GM10847 (cell line): ENCODE measurements around the gene DUS1L.

Source experiments
- POLR2A ChIP-seq: IDR thresholded peaks from 2 replicates; pipeline ENCODE4 v1.6.1; 2011; ENCODE audit not compliant: insufficient read length; ENCODE audit errors: extremely low read depth

DUS1L gene

GRCh38 chr17:82031885-82032627, 33.5 kb downstream of the DUS1L start:
- no peak for TF ChIP-seq POLR2A

- TF ChIP-seq POLR2A, result no peak
Observed at GRCh38 chr17:82031303-82031884, 34.2 kb downstream of the DUS1L start, which contains the start of gene RAC3. Gene RAC3, plus strand, starts transcription at chr17:82031678. Its CDS starts 84 bp downstream, at chr17:82031762.

GRCh38 chr17:82030470-82031302, 34.9 kb downstream of the DUS1L start:
- no peak for TF ChIP-seq POLR2A

GRCh38 chr17:82029990-82030469, 35.6 kb downstream of the DUS1L start:
- TF ChIP-seq POLR2A, result no peak

DNA sequence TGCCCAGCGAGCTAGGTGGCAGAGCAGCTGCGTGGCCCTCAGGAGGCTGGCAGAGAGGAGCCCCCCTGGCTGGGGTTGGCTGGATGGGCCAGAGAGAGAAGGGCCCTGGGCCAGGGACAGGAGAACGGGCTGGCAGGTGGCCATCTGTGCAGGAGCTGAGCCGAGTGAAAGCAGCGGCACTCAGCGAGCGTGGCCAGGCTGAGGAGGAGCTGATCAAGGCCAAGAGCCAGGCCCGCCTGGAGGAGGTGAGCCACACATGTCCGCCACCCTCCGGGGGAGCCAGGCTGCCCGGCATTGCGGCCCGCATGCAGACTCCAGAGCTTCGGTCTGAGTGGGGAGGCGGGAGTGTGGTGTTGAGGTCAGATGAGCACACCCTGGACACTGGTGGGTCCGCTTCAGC, 36.2 kb downstream of the DUS1L start:
- TF ChIP-seq POLR2A, result no peak

- no peak for TF ChIP-seq POLR2A
Observed at GRCh38 chr17:82028966-82029365, 36.6 kb downstream of the DUS1L start.

DNA sequence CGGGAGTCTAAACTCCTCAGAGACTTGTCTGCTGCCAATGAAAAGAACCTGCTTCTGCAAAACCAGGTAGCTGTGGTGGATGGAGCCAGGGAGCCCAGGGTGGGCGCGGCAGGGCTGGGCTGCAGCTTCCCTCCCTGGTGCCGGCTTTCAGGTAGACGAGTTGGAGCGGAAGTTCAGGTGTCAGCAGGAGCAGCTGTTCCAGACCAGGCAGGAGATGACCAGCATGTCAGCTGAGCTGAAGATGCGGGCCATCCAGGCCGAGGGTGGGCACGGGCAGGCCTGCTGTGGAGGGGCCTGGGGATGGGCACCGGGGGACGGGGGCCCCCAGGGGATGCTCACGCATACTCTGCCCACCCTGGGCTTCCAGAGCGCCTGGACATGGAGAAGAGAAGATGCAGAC, 37.4 kb downstream of the DUS1L start:
- TF ChIP-seq POLR2A, result no peak

DNA sequence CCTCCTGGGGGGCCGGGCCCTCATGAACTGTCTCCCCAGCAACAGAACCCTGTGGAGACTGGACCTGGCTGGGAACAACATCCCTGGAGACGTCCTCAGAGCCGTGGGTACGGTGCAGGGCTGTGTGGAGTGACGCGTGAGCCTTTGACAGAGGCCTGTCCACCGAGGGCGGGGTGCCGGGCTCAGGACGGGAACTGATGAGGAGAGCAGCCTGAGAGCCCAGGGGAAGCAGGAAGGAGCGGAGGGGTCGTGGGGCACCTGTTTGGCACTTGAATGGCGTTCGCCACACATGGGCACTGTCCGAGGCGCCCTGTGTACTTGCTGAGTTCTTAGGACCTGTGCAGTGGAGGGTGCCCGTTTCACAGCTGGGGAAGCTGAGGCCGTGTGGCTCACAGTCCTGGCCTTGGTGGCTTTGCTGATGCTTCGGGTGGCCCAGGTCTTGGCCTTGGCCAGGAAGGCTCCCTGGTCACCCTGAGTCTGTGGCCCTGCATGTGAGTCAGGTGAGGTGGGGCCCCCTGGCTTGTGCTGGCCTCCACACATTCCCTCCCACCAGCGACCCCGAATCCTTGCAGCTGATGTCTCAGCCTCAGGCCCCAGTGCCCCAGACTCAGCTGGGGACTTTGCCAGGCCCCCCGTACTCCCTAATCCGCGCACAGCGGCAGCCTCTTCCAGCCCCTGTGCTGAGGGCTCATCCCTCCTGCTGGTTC, 40.0 kb downstream of the DUS1L start:
- TF ChIP-seq POLR2A, result no peak

DNA sequence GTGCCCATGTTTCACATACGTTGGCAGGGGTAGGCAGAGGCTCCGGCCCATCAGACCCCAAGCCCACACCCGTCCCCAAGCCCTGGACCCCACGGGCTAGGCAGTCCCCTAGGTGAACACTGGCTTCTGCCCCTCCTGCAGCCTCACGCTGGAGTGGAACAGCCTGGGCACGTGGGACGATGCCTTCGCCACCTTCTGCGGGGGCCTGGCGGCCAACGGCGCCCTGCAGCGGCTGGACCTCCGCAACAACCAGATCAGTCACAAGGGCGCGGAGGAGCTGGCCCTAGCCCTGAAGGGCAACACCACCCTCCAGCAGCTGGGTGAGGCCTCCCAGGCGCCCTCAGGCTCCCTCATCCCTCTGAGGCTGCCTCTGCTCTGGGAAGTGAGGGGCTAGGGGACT, 40.7 kb downstream of the DUS1L start:
- TF ChIP-seq POLR2A, result no peak

GRCh38 chr17:82023447-82024241, 42.0 kb downstream of the DUS1L start:
- no peak for TF ChIP-seq POLR2A

DNA sequence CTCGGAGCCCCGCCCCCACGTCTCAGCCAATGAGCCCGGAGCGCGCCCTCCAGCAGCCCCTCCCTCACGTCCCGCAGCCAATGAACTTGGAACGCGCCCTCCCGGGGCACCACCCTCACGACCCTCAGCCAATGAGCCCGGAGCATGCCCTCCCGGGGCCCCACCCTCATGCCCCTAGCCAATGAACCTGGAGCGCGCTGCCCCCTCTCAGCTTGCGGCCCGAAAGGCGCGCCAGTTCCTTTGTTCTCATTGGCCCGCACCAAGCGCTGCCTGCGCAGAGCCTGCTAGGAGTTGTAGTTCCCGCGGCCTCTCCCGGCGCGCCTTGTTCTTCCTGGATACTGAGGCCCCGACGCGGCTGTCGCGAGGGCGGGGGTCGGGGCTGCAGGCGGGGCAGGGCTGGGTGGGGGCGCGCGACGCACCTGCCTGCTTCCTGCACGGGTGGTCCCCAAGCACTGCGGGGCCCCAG, 42.6 kb downstream of the DUS1L start, which contains the start of gene LRRC45:
Gene LRRC45, plus strand, starts transcription at position 325 of the 466 bp plus-strand sequence. CDS start 339 bp downstream, outside the sequence.
- no peak for TF ChIP-seq POLR2A

DNA sequence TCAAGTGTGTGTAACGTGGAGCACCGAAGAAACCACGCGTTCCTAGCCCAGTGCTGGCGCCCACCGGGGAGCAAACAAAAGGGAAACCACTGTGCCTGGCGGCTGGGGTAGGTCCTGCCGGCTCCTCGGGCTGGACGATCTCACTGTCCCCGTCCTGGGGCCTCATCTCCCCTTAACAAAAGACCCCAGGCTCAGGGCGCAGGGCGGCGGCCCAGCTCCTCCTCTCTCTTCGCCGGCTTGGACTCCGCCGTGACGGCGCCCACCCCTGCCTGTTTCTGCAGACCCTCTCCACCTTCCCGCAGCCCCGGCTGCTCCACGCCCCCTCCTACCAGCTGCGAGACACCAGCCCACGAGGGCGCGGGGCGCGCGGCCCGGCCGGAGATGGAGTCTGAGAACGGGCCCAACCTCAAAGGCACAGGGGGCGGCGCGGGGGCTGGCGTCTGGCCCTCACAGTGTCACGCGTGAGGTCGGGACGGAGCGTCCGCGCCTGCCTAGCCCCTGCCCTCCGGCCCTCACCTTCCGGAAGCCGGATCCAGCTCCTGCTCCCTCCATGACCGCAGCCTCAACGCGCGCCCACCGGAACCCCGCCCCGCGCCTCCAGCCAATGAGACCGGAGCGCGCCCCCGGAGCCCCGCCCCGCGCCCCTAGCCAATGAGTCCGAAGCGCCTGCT, 43.2 kb downstream of the DUS1L start, which contains the start of gene CENPX:
Gene CENPX, minus strand, starts transcription at position 569 of the 671 bp plus-strand sequence. Its CDS starts 17 bp downstream, at position 552.
- TF ChIP-seq POLR2A, result peak; percentile 67

DNA sequence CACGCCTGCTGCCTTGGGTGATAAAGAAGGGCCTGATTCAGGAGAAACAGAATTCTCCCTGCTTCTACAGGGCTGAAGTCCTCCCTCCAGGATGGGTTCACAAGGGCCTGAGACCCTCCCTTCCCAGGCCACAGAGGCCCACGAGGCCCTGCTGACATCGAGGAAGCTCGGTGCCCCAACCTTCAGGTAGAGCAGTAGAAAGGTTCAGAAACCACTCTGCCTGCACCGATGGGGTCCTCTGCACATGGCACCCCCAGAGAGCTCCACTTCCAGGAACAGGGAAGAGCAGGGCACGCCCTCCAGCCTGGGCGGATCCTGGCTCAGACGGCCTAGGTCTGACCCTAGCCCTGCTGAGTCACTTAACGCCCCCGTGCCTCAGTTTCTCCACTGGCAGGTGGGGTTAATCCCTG, 43.7 kb downstream of the DUS1L start:
- TF ChIP-seq POLR2A, result no peak
